Tibial nerve (tissue), 3 donors: Measurements from ENCODE around the gene DRD3.

Experiments used
- CTCF ChIP-seq, 5 experiments: fragments of 200-600 bp in 3 of 5; fragments of 450-650 bp in 2 of 5; sonication (generic) in 3 of 5; IDR thresholded peaks; one replicate each; pipeline ENCODE4 v1.5.1; 2016 to 2019; ENCODE audit warnings: antibody characterized with exemption in 5 of 5, mild to moderate bottlenecking in 3 of 5, moderate library complexity in 2 of 5
- POLR2A ChIP-seq, 2 donors: fragments of 450-650 bp; IDR thresholded peaks; one replicate each; pipeline ENCODE4 v1.6.1; 2017; ENCODE audit warnings: antibody characterized with exemption in 2 of 2, mild to moderate bottlenecking in 2 of 2, moderate library complexity in 2 of 2

- no peak for TF ChIP-seq POLR2A (IDR thresholded peaks at IDR 0.05)
- no peak for TF ChIP-seq CTCF (IDR thresholded peaks at IDR 0.05)
Observed at GRCh38 chr3:114133947-114134346, 44.9 kb downstream of the DRD3 start.
